Thyroid gland (tissue), 4 donors: ENCODE results near the gene GRN.

Experiments
- CTCF ChIP-seq, 6 experiments: fragments of 200-600 bp in 3 of 6; fragments of 450-650 bp in 3 of 6; sonication (generic) in 3 of 6; IDR thresholded peaks; one replicate each; pipeline ENCODE4 v1.5.1; 2016 to 2019; ENCODE audit warnings: antibody characterized with exemption in 6 of 6, mild to moderate bottlenecking in 2 of 6, inconsistent platforms in 1 of 6, moderate library complexity in 1 of 6
- POLR2A ChIP-seq, 2 donors: fragments of 450-650 bp; IDR thresholded peaks; one replicate each; pipeline ENCODE4 v1.6.1; 2017; ENCODE audit warnings: antibody characterized with exemption in 2 of 2, mild to moderate bottlenecking in 2 of 2, moderate library complexity in 1 of 2

DNA sequence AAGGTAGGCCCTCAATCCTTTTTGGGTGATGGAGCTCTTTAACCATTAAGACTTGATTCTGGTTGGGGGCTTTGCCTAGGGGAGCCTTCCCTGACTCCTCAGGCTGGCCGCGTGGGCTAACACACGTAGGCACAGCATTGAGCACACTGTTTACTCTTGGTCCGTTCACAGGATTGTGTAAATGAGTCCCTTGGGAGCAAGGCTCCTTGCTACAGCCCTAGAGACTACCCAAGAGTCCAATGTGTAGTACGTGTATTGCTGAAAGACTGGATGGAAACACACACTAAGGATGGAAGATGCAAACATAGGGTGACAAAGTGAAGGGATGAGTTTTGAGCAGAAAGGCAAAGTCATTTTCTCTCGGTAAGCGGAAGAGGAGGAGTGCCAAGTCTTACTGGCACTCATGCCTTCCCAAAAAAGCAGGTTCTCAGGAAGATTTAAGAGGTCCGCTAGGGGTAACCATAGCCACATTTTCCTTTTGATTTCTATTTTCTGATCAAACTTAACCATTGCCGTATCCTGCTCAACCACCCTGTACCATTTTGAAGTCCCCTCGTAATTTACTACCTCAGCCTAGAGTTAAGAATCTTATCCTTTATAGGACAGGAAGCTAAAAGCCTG is 45.3 kb downstream of the GRN start:
- TF ChIP-seq CTCF (IDR thresholded peaks at IDR 0.05) (no peak), POLR2A (IDR thresholded peaks at IDR 0.05) (no peak)
